GM18499 (cell line): ENCODE results near the gene NCKIPSD.
"Not testable (repeated sequence)": the region's sequence is repeated elsewhere in the genome, so short reads cannot be mapped to it uniquely, and the experiment has no call there.

Source experiments
- ATAC-seq: cut with Tn5 transposase; IDR thresholded peaks from one replicate; pipeline ENCODE4 v1.9.1; 2021; ENCODE audit warnings: moderate number of reproducible peaks; ENCODE audit not compliant: insufficient read depth, unreplicated experiment

The NCKIPSD gene

DNA sequence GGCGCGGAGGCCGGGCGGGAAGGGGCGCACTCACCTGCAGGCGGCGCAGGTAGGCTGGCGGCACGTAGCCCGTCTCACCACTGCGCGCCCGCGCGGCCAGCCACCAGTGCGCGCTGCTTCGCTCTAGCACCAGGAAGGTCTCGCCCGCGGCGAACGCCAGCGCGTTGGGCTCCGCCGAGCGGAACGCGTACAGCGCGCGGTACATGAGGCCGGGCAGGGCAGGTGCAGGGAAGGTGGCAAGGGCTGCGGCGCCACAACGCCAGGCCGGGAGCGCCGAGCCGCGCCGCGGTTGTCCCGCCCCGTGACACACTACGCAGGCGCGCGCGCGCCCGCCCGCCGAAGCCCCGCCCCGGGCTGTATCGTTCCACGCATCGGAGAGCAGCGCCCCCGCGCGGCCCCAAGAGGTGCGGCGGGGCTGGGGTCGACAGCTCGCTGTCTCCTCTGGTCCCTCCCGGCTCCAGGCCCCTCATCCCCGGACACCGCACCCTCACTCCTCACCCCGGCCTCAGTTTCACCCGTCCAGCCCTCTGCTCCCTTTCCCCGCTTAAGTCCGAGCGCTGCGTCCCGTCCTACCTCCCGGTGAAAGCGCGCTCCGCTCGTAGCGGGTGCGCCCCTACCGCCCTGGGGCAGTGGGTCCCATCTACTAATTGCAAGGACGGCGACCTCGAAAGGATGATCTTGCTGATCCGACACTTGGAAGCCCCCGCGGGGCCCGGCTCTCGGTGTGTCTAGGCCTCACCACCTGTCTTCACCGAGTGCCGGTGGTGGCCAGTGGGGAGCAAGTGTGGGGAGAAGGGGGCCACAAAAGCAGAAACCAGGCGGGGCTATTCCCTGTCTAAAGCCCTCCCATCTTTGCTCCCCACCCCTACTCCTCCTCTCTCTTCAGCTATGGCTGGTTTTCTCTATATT, at the start of gene NCKIPSD:
Gene NCKIPSD, minus strand, starts transcription at position 313 of the 909 bp plus-strand sequence. Its CDS starts 108 bp downstream, at position 205.
- ATAC-seq: peak; percentile 42

DNA sequence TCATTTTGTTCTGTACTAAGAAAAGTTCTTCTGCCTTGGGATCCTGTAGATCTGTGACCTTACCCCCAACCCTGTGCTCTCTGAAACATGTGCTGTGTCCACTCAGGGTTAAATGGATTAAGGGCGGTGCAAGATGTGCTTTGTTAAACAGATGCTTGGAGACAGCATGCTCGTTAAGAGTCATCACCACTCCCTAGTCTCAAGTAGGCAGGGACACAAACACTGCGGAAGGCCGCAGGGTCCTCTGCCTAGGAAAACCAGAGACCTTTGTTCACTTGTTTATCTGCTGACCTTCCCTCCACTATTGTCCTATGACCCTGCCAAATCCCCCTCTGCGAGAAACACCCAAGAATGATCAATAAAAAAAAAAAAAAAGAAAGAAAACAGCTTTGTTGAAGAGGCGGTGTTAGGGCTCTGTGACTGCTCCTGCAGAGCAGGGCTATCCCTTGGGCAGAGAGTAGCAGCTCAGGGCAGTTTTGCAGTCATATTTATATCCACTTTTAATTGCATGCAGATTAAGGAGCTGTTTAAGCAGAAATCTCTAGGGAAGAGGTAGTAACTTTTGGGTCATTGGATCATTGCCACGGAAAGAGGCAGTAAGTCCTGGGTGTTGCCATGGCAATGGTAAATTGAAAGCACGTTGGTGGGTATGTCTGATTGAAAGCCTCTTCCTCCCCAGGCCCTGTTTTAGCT, 49.5 kb upstream of the NCKIPSD start:
- not testable (repeated sequence) for ATAC-seq

DNA sequence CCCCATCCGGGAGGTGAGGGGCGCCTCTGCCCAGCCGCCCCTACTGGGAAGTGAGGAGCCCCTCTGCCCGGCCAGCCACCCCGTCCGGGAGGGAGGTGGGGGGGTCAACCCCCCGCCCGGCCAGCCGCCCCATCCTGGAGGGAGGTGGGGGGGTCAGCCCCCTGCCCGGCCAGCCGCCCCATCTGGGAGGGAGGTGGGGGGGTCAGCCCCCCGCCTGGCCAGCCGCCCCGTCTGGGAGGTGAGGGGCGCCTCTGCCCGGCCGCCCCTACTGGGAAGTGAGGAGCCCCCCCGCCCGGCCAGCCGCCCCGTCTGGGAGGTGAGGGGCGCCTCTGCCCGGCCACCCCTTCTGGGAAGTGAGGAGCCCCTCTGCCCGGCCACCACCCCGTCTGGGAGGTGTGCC, 48.8 kb upstream of the NCKIPSD start:
- ATAC-seq: not testable (repeated sequence)

DNA sequence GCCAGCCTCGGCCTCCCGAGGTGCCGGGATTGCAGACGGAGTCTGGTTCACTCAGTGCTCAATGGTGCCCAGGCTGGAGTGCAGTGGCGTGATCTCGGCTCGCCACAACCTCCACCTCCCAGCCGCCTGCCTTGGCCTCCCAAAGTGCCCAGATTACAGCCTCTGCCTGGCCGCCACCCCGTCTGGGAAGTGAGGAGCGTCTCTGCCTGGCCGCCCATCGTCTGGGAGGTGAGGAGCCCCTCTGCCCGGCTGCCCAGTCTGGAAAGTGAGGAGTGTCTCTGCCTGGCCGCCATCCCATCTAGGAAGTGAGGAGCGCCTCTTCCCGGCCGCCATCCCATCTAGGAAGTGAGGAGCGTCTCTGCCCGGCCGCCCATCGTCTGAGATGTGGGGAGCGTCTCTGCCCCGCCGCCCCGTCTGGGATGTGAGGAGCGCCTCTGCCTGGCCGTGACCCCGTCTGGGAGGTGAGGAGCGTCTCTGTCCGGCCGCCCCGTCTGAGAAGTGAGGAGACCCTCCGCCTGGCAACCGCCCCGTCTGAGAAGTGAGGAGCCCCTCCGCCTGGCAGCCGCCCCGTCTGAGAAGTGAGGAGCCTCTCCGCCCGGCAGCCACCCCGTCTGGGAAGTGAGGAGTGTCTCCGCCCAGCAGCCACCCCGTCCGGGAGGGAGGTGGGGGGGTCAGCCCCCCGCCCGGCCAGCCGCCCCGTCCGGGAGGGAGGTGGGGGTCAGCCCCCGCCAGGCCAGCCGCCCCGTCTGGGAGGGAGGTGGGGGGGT, 48.2 kb upstream of the NCKIPSD start:
- ATAC-seq: not testable (repeated sequence)

DNA sequence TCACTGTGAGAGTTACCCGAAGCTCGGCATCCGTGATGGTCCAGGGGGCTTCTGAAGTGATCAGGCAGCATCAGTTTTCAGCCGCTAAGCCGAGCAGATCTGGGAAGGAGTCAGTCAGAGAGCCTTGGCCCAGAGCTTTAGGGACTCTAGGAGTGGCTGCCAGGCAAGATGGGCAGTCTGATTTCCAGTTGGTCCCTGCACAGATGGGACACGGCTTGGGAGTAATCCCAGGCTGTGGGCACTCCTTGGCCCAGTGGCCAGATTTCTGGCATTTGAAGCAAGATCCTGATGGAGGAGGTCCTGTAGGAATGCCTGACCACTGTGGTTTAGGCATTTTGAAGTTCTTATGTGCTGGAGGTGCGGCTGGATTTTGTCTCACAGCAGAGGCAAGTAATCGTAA, 41.8 kb upstream of the NCKIPSD start:
- ATAC-seq: no peak

DNA sequence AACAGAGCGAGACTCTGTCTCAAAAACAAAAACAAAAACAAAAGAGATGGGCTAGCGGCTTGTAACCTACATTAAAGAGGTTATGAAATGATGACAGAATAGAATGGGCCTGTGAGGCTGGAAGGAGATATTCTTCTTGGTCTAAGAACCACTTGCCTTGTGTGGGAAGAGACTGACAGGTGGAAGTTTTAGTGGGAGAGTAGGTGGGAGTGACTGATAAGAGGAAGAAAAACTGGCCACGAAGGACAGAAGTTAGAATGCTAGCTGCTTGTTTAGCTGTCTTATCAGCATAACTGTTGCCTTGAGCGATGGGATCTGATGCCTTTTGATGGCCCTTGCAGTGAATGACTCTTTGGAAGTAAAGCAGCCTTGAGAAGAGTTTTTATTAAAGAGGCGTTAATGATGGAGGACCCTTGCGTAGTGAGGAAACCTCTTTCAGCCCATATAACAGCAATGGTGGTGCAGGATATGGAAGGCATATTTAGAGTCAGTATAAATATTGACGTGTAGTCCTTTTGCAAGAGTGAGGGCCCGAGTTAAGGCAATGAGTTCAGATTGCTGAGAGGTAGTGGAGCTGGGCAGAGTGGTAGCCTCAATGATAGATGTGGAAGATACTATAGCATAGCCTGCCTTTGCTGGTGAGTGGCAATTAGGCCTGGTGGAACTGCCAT, 39.6 kb upstream of the NCKIPSD start:
- ATAC-seq: not testable (repeated sequence)

DNA sequence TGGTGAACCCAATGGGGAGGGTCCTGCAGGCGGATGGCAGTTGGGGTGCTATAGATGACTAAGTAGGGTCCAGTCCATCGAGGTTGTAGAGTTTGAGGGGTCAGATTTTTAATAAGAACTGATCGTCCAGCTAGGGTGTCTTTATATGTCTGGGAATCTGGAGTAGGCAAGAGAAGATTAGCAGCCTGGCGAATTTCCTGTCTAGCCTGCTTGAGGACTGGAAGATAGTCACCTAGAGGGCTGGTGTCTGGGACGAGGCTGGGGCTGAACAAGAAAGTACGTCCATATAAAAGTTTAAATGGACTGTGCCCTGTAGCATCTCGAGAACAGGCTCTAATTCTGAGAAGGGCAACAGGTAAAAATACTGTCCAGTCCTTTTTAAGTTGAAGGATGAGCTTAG, 38.0 kb upstream of the NCKIPSD start:
- ATAC-seq: no peak

DNA sequence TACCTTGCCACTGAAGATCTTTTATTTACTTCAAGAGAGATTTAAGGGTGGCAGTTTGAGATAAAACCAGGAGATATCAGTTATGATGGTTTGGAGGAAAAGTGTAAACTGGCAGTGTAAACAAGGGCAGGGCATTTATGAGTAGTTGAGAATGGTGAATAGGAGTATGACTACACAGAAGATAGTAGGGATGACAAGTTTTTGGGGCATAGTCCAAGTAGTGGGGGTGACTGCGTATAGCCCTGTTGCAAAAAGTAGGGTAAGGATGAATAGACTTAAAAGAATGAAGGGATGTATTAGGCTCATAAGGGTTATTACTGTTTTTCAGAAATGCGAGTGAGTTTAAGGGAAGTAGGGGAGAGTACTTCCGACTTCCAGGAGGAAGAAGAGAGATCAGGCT, 37.6 kb upstream of the NCKIPSD start:
- not testable (repeated sequence) for ATAC-seq

DNA sequence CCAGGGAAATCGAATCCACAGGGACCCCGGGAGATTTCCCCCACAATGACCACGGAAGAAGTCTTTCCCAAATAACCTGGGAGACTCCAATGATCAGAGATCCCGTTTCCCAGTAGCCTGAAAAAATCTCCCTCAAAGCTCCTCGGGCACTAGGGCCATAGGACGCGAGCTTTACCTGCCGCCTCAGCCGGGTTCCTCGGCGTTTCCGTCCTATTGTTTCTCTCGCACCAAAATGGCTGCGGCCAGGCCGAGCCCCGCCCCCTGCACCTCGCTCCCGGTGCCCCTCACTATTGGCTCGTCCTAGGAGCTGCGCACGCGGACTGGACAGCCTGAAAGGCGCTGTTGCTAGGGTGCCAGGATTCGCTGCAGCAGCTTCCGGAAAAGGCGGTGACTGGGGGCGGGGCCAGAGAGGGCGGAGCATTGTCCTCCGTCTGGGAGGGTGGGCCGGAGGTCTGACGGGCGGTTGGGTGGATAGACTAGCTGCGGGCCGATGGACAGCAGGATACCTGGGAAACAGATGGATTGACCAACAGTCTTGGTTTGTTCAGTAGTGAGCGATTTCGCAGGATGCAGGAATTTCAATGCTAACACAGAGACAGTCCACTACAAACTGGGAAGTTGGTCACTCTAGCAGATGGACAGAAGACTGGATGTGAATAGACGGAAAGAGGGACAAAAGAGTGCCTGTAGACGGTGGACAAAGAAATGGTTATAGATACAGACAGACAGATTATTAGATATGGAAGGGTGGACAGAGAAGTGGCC, 31.4 kb upstream of the NCKIPSD start, which contains the start of gene IP6K2:
Gene IP6K2, minus strand, starts transcription at position 240 of the 765 bp plus-strand sequence. CDS start 21,930 bp downstream, outside the sequence.
- ATAC-seq: peak; percentile 89

DNA sequence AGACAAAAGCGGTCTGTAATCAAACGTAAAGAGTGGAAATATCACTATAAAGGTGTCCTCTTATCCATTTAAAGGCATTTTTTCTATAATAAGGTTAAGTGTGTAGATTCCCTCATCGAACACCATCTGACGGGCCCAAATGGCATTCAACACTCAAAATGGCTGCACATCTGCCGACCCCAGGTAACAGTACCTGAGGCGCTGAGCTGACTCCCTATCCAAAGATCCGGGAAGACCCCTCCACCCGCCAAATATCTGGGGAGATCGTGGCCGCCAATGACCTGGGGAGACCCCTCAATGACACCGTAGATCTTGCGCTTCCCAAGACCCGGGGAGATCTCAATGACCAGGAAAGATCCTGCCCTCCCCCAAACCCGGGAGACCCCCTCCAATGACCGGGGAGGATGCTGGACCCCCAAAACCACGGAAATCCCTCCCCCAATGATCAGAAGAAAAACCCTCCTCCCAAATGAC, 30.8 kb upstream of the NCKIPSD start:
- ATAC-seq: no peak

DNA sequence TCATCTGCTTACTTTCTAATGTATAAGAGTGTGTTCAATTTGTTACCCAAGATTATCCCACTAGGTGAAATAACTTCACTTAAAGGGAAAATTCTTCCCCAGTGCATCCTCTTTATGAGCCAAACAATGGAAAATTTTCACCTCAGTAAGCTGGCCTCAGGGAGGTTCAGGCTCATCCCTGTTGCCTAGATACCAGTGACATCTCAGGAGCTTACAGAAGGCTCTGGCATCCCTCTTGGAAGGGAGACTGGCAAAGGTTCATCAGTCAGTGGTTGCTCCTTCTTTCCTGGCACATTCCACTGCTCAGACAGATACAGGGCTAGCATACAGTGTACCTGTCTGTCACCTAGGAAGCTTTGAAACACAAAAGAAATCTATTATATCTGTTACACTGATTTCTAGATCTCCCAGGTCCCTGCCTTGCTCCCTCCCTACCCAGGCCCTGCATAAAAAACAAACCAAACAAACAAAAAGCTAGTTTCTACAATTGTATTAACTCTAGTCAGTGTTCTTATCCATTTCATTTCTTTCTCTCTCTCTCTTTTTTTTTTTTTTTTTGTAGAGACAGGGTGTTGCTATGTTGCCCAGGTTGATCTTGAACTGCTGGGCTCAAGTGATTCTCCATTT, 29.6 kb upstream of the NCKIPSD start:
- no peak for ATAC-seq

DNA sequence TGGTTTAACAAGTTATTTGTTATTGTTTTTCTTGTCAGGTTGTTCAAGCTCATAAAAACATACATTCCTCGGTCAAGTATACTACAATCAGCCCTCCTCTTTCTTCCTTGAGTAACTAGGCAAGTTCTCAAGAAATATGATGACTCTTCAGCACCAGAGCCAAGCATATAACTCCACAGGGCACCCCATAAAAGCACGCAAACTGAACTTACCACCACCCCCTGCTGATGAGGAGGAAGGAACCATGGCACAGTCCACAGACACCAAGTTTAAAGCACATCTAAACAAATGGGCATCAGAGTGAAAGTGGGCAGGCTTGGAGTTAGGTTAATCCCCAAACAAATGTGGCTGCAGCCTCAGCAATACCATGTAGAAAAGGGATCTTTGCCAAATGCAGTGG, 26.0 kb upstream of the NCKIPSD start:
- ATAC-seq: no peak

DNA sequence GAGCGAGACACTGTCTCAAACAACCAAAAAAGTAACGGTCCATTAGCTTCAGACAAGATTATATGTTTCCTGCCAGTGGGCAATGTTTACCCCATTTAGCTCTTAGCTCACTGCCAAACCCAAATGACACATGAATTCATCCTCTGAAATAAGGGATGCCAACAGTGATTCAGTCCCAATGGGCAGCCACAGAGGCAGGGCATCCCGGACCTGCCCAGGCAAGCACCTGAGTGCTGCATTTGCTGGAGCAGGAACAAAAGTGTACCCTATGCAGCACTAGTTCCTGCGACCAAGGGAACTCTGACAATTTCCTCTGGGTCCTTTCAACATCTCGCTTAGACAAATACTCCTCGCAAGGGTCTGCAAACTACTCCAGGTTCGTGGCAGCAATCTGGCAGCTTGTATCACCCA, 23.3 kb upstream of the NCKIPSD start:
- ATAC-seq: no peak

DNA sequence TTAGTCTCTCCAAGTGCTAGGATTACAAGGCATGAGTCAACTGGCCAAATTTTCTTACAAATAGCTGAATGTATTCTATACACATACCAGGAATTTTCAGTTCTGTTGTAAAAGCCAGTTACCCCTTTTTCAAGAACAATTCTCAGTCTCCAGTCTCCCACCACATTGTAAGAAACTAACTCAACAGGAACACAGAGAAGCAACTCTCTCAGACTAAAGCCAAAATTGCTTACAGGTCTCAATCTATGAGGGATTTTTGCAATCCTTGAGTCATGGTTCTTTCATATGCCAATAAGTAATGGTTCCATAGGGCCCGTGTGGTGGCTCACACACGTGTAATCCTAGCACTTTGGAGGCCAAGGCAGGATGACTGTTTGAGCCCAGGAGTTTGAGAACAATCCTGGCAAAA, 22.8 kb upstream of the NCKIPSD start:
- no peak for ATAC-seq

DNA sequence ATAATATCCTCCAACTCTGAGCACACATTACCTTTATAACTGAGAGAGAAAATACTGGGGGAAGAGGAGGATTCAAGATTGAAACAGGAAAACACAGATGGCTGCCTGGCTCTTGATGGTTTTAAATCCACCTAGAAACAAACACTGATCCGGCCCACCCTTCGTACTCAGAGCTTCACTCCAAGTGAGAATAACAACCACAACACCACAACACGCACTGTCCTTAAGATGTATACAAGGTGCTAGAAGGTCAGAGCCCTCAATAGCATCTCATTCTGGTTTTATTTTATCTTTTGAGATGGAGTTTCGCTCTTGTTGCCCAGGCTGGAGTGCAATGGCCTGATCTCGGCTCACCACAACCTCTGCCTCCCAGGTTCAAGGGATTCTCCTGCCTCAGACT, 21.4 kb upstream of the NCKIPSD start:
- ATAC-seq: no peak

DNA sequence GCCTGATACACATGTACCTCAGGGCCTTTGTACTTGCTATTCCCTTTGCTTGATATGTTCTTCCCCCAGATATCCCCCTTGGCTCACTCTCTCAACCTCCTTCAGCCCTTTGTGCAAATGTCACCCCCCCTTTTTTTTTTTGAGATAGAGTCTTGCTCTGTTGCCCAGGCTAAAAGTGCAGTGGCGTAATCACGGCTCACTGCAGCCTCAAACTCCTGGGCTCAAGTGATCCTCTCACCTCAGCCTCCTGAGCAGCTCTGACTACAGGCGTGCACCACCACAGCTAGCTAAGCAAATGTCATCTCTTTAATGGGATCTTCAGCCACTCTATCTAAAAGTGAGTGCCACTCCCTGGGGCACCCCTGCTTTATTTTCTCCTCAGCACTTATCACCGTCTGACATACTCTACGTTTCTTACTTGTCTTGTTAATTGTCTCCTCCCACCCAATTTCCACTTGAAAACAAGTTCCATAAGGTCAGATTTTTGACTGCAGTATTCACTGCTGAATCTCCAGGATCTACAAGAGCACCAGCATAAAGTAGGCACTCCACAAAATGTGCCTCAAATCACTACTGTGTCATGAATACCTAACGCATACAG, 16.7 kb upstream of the NCKIPSD start:
- ATAC-seq: no peak

DNA sequence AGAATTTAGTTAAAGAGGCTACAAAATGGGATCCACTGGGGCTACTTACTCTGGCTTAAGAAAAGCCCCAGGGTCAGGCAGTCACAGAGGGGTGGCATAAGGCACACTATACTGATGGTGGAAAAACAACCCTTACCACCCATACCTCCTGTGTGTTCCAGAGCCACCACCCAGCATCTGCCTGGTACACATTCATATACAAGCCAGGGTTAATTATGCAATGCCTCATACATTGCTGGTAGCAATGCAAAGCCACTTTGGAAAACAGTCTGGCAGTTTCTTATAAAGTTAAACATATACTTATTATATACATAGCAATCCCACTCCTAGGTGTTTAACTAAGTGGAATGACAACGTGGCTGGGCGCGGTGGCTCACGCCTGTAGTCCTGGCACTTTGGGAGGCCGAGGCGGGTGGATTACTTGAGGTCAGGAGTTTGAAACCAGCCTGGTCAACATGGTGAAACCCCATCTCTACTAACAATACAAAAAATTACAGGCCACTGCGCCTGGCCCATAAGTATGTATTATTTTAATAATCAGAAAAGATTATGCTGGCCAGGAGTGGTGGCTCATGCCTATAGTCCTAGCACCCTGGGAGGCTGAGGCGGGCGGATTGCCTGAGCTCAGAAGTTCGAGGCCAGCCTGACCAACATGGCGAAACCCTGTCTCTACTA, 15.2 kb upstream of the NCKIPSD start:
- no peak for ATAC-seq

DNA sequence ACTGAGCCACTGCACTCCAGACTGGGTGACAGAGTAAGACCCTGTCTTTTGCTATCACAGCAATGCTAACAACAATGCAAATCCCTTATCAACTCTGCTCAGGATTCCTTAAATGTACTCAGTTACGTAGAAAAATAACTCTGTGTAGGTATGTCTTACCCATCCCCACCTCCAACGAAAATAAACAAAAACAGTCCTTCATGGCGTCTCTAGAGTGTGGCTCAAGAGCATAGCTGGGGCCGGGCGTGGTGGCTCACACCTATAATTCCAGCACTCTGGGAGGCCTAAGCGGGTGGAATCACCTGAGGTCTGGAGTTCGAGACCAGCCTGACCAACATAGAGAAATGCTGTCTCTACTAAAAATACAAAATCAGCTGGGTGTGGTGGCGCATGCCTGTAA, 13.2 kb upstream of the NCKIPSD start:
- ATAC-seq: no peak
